Measurements from ENCODE around the gene ALPP.
"Not testable (repeated sequence)": the region's sequence is repeated elsewhere in the genome, so short reads cannot be mapped to it uniquely, and the experiment has no call there.

ALPP gene

DNA sequence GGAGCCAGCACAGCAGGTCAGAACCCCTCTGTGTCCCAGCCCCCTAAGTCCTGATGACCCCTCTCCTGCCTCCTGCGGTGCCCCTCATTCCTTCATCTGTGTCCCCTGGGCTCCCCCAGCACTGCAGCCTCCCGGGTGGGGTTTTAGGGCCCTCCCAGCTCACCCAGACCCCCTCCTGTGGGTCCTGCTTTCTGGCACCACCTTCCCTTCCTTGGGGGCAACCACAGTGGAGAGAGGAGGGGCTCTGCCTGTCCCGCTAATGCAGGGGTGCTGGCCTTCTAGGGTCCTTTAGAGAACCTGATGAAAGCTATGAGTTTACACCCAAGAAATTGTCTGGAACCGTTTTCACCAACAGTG lies 42.7 kb upstream of the ALPP start:
- Histone ChIP-seq H3K4me2 (ENCODE audit: low read length) (no peak overlapping the region), H3K4me3 (ENCODE audit: low read length) (no peak overlapping the region), H3K27me3 (ENCODE audit: control insufficient read depth, insufficient read depth, low read length) (no peaks in the 10 kb centered on the region), H3K4me1 (ENCODE audit: control insufficient read depth, insufficient read depth, low read length) (no peaks in the 10 kb centered on the region), H3K9me3 (replicated peaks; ENCODE audit: low read length) (no peaks in the 10 kb centered on the region), H3K9ac (ENCODE audit: low read depth, low read length) (no peak overlapping the region), H3K36me3 (ENCODE audit: insufficient read depth, low read length) (no peaks in the 10 kb centered on the region)

- no peak overlapping the region for H3K4me3 ChIP-seq (ENCODE audit: low read length)
- H3K9me3 ChIP-seq (replicated peaks; ENCODE audit: low read length) = no peaks in the 10 kb centered on the region
Observed at GRCh38 chr2:232336241-232336736, 42.3 kb upstream of the ALPP start.

DNA sequence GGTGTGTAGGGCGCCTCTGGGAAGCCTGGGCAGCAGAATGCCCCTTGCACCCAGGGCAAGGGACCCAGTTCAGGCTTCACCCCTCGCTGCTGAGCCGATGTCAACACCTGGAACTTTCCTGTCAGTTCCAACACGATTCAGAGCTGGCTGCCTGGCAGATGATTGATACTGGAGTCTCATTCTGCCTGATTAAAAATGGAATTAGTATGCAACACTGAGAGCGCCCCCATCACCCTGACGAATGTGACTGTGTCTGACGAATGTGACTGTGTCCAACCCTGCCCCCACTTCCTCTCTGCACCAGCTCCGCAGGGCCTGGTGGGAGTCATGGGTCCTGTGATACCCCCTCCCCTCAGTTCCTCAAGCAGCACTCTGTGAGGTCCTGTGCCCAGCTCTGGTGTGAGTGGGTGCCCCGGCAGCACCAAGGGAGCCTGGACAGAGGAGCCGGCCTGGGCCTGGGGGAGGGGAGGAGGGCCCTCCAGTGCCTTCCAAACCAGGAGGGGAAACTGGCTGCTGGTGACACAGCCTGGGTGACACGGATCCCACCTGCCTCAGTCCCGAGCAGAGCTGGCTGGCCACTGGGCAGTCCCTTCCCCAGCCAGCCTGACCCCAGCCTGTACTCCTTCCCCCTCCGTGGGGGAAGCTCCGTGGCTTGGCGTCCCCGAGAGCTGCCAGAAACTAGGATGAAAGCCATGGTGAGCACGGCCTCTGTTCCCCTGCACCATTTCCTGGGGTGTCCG lies 41.4 kb upstream of the ALPP start:
- no peaks in the 10 kb centered on the region for H3K27me3 ChIP-seq (ENCODE audit: control insufficient read depth, insufficient read depth, low read length)
- H3K4me1 ChIP-seq (ENCODE audit: control insufficient read depth, insufficient read depth, low read length) = no peaks in the 10 kb centered on the region
- H3K4me3 ChIP-seq (ENCODE audit: low read length) = no peak overlapping the region
- no peak overlapping the region for H3K4me2 ChIP-seq (ENCODE audit: low read length)
- H3K9ac ChIP-seq (ENCODE audit: low read depth, low read length) = no peak overlapping the region
- no peaks in the 10 kb centered on the region for H3K36me3 ChIP-seq (ENCODE audit: insufficient read depth, low read length)
- no peaks in the 10 kb centered on the region for H3K9me3 ChIP-seq (replicated peaks; ENCODE audit: low read length)

More at GRCh38 chr2:232336241-232336736, 42.3 kb upstream of the ALPP start:
- no peaks in the 10 kb centered on the region for H3K27me3 ChIP-seq (ENCODE audit: control insufficient read depth, insufficient read depth, low read length)
- H3K9ac ChIP-seq (ENCODE audit: low read depth, low read length) = no peak overlapping the region
- H3K36me3 ChIP-seq (ENCODE audit: insufficient read depth, low read length) = no peaks in the 10 kb centered on the region
- H3K4me2 ChIP-seq (ENCODE audit: low read length) = no peak overlapping the region
- H3K4me1 ChIP-seq (ENCODE audit: control insufficient read depth, insufficient read depth, low read length) = no peaks in the 10 kb centered on the region

DNA sequence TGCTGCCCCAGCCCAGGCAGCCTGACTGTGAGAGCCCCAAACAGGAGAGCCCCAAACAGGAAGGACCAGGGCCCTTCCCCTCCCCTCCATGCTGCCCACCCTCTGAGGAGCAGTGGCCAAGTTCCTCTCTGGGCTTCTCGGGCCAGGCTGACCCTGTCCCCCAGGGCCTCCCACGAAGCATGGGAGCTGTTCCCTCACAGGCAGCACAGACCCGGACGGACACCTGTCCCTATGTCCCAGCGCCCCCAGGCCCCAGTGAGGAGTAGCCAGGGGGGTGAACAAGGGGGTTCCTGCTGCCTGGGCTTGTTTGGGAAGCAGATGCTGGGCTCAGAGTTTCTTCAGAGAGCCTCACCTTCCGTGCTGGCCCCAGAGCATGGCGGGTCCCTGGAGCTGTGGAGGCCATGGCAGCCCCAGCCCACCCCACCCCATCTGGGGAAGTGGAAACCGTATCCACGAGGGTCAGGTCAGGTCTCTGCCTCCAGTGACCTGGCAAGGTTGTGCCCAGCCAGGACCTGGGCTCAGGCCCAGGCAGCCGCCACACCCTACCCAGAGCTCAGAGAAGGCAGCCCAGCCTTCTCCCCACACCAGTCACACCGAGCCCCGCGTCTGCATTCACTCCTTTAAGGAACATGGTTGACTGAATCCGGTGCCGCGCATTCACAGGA lies 40.3 kb upstream of the ALPP start:
- H3K27me3 ChIP-seq (ENCODE audit: control insufficient read depth, insufficient read depth, low read length); H3K9me3 ChIP-seq (replicated peaks; ENCODE audit: low read length); H3K4me3 ChIP-seq (ENCODE audit: low read length): not testable (repeated sequence)

GRCh38 chr2:232338759-232339106 lies 39.8 kb upstream of the ALPP start:
- Histone ChIP-seq H3K9ac (ENCODE audit: low read depth, low read length) (no peak overlapping the region), H3K4me1 (ENCODE audit: control insufficient read depth, insufficient read depth, low read length) (no peaks in the 10 kb centered on the region), H3K4me2 (ENCODE audit: low read length) (no peak overlapping the region), H3K27me3 (ENCODE audit: control insufficient read depth, insufficient read depth, low read length) (no peaks in the 10 kb centered on the region), H3K36me3 (ENCODE audit: insufficient read depth, low read length) (no peaks in the 10 kb centered on the region), H3K9me3 (replicated peaks; ENCODE audit: low read length) (no peaks in the 10 kb centered on the region), H3K4me3 (ENCODE audit: low read length) (no peak overlapping the region)

More for the DNA sequence above, 40.3 kb upstream of the ALPP start:
- not testable (repeated sequence) for H3K36me3 ChIP-seq (ENCODE audit: insufficient read depth, low read length); H3K4me1 ChIP-seq (ENCODE audit: control insufficient read depth, insufficient read depth, low read length); H3K4me2 ChIP-seq (ENCODE audit: low read length); H3K9ac ChIP-seq (ENCODE audit: low read depth, low read length)

- no peak overlapping the region for H3K4me2 ChIP-seq (ENCODE audit: low read length)
- H3K9me3 ChIP-seq (replicated peaks; ENCODE audit: low read length) = no peaks in the 10 kb centered on the region
- no peak overlapping the region for H3K9ac ChIP-seq (ENCODE audit: low read depth, low read length)
- H3K4me3 ChIP-seq (ENCODE audit: low read length) = no peak overlapping the region
- H3K36me3 ChIP-seq (ENCODE audit: insufficient read depth, low read length) = no peaks in the 10 kb centered on the region
- H3K27me3 ChIP-seq (ENCODE audit: control insufficient read depth, insufficient read depth, low read length) = peaks cover 3% of the 10 kb centered on the region
- no peaks in the 10 kb centered on the region for H3K4me1 ChIP-seq (ENCODE audit: control insufficient read depth, insufficient read depth, low read length)
Observed at GRCh38 chr2:232339121-232340081, 39.1 kb upstream of the ALPP start.

DNA sequence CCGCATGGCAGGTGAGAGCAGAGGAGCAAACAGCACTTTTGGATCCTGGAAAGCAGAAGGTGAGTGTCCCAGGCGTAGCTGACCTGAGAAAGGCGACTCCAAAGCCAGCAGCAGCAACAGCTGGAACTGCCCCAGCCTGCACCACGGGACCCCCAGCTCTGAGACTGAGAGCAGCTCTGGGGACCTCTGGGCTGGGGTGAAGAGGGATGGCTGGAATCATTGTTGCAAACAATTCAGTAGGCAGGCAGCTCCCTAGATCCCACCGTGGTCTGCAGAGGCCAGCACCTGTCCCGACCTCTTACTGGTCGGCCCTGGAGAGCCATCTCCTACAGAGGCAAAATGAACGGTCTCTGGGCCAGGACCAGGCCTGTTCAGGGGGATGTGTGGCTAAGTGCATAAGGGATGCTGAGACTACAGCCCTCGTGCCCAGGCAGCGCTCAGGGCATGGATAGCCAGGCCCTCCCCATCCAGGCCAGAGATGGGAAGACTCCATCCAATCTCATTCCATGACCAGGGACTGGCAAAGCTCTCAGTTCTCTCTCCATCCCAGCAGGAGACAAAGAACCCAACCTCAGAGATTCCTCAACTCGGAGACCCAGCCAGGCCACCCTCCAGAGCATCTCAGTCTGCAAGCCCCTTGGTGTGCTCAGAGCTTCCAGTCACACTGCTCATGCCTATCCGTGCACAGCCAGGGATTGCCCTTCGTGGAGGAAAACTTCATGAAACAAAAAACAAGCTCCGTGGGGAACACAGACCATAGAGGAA lies 38.2 kb upstream of the ALPP start:
- Histone ChIP-seq H3K4me1 (ENCODE audit: control insufficient read depth, insufficient read depth, low read length) (no peaks in the 10 kb centered on the region), H3K36me3 (ENCODE audit: insufficient read depth, low read length) (no peaks in the 10 kb centered on the region), H3K4me2 (ENCODE audit: low read length) (no peak overlapping the region), H3K4me3 (ENCODE audit: low read length) (no peak overlapping the region), H3K9ac (ENCODE audit: low read depth, low read length) (no peak overlapping the region), H3K27me3 (ENCODE audit: control insufficient read depth, insufficient read depth, low read length) (peaks cover 3% of the 10 kb centered on the region), H3K9me3 (replicated peaks; ENCODE audit: low read length) (no peaks in the 10 kb centered on the region)

- peaks cover 3% of the 10 kb centered on the region for H3K27me3 ChIP-seq (ENCODE audit: control insufficient read depth, insufficient read depth, low read length)
Observed at GRCh38 chr2:232341061-232341738, 37.4 kb upstream of the ALPP start.

GRCh38 chr2:232341739-232342126 lies 36.8 kb upstream of the ALPP start:
- Histone ChIP-seq H3K4me2 (ENCODE audit: low read length) (no peak overlapping the region), H3K9ac (ENCODE audit: low read depth, low read length) (no peak overlapping the region), H3K4me3 (ENCODE audit: low read length) (no peak overlapping the region), H3K9me3 (replicated peaks; ENCODE audit: low read length) (no peaks in the 10 kb centered on the region), H3K4me1 (ENCODE audit: control insufficient read depth, insufficient read depth, low read length) (no peaks in the 10 kb centered on the region), H3K36me3 (ENCODE audit: insufficient read depth, low read length) (no peaks in the 10 kb centered on the region), H3K27me3 (ENCODE audit: control insufficient read depth, insufficient read depth, low read length) (peaks cover 4% of the 10 kb centered on the region)

More at GRCh38 chr2:232341061-232341738, 37.4 kb upstream of the ALPP start:
- H3K36me3 ChIP-seq (ENCODE audit: insufficient read depth, low read length) = no peaks in the 10 kb centered on the region
- no peak overlapping the region for H3K9ac ChIP-seq (ENCODE audit: low read depth, low read length)
- H3K9me3 ChIP-seq (replicated peaks; ENCODE audit: low read length) = no peaks in the 10 kb centered on the region
- no peaks in the 10 kb centered on the region for H3K4me1 ChIP-seq (ENCODE audit: control insufficient read depth, insufficient read depth, low read length)
- no peak overlapping the region for H3K4me2 ChIP-seq (ENCODE audit: low read length)
- no peak overlapping the region for H3K4me3 ChIP-seq (ENCODE audit: low read length)

DNA sequence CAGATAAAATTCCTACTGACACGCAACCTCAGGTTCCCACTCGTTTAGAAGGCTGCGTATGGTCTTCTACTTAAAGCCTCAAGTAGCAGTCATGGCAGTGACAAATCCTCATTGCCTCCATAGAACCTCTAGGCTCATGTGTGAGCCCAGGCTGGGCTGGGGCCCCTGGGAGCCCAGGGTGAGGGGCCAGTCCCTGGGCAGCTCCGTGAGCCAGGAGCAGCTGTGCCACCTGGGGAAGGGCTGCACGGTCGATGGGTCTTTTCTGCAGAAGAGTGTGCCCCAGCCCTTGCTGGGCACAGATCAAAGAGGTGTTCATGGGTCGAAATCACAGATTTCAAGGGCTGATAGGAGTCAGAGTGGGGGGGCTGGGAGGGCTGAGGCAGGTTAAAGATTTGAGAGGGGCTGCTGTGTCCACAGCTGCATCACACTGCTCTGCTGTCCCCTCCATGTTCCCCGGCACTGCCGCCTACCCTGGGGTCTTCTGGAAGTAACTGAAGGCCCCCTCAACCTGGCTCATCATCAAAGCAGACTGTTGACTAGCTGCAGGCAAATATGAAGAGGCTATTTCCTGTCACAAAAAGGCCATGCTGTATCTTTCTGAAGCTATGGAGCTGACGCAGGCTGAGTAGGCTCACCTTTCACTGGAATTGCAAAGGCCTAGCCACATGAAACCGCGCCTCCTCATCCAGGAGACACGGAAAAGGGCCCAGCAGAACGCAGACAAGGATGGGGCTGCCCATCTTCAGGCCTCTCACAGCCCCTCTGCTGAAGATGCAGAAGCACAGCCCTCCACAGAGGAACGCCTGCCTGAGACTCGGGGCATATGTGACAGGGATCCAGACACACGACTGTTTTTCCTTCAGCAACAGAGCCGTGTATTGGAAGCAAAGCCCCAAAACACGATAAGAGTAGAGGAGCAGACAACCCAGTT lies 35.7 kb upstream of the ALPP start:
- Histone ChIP-seq H3K36me3 (ENCODE audit: insufficient read depth, low read length) (no peaks in the 10 kb centered on the region), H3K9ac (ENCODE audit: low read depth, low read length) (no peak overlapping the region), H3K27me3 (ENCODE audit: control insufficient read depth, insufficient read depth, low read length) (peaks cover 15% of the 10 kb centered on the region), H3K9me3 (replicated peaks; ENCODE audit: low read length) (no peaks in the 10 kb centered on the region), H3K4me2 (ENCODE audit: low read length) (no peak overlapping the region), H3K4me3 (ENCODE audit: low read length) (no peak overlapping the region), H3K4me1 (ENCODE audit: control insufficient read depth, insufficient read depth, low read length) (no peaks in the 10 kb centered on the region)

All from skeletal muscle satellite cell (primary cell).